Muscle of leg (tissue), 11 donors: ENCODE results near the gene NRCAM. TPM values are rescaled to one million over a fixed set of nuclear protein-coding genes. Genes with fewer than 3 reads are reported as not detected.

Source experiments
- DNase-seq: peaks from one replicate; pipeline ENCODE4 v3.0.0; 2013
- H3K27ac ChIP-seq: one replicate; pipeline ENCODE4 v1.5.1; 2013; ENCODE audit warnings: mild to moderate bottlenecking, low read length, control low read depth
- H3K27me3 ChIP-seq: one replicate; pipeline ENCODE4 v1.6.1; 2013; ENCODE audit warnings: low read length; ENCODE audit not compliant: control insufficient read depth, insufficient read depth
- H3K36me3 ChIP-seq: one replicate; pipeline ENCODE4 v1.6.1; 2013; ENCODE audit warnings: low read length; ENCODE audit not compliant: control insufficient read depth, insufficient read depth
- H3K4me1 ChIP-seq: one replicate; pipeline ENCODE4 v1.6.1; 2013; ENCODE audit warnings: low read length; ENCODE audit not compliant: control insufficient read depth, insufficient read depth
- H3K4me3 ChIP-seq: one replicate; pipeline ENCODE4 v1.5.1; 2013; ENCODE audit warnings: low read length, control low read depth
- H3K9me3 ChIP-seq: replicated peaks from 2 replicates; pipeline ENCODE4 v1.6.1; 2013; ENCODE audit warnings: low read depth, low read length; ENCODE audit not compliant: control insufficient read depth
- WGBS: methylation state at CpG from one replicate; pipeline ENCODE4 v1.1.5; 2013; ENCODE audit warnings: missing lambda C conversion rate; ENCODE audit not compliant: insufficient coverage; 5-methylcytosine and 5-hydroxymethylcytosine counted together
- polyA plus RNA-seq, 8 donors: library from polyadenylated mRNA; unstranded; fragments of 120-200 nt; gene quantifications; one replicate each; pipeline versions ENCODE4 v1.2.1 to v1.2.3, GENCODE V29; 2013; ENCODE audit warnings: inconsistent platforms in 1 of 8, low replicate concordance in 1 of 8; ENCODE audit not compliant: insufficient read length in 8 of 8, insufficient read depth in 1 of 8
- total RNA-seq: library from RNA; stranded (reverse); fragments of 120-200 nt; gene quantifications from one replicate; pipeline ENCODE4 v1.2.4, GENCODE V29; 2013

NRCAM gene
- total and polyA plus RNA-seq, 9 donors = 17.5 to 35.6 (median 23.3) TPM

GRCh38 chr7:108376206-108376605, 80.0 kb downstream of the NRCAM start:
- Histone ChIP-seq H3K27me3 (no peaks in the 10 kb centered on the region), H3K4me1 (no peaks in the 10 kb centered on the region), H3K4me3 (no peak overlapping the region), H3K27ac (no peak overlapping the region), H3K36me3 (no peaks in the 10 kb centered on the region), H3K9me3 (no peaks in the 10 kb centered on the region)
- no peak for DNase-seq

GRCh38 chr7:108375668-108376067, 80.6 kb downstream of the NRCAM start:
- no CpG with 5 or more reads among the region's 1 CpG for WGBS
- H3K4me3 ChIP-seq = no peak overlapping the region
- no peaks in the 10 kb centered on the region for H3K27me3 ChIP-seq
- H3K4me1 ChIP-seq = no peaks in the 10 kb centered on the region
- no peaks in the 10 kb centered on the region for H3K9me3 ChIP-seq
- no peak for DNase-seq
- no peak overlapping the region for H3K27ac ChIP-seq
- H3K36me3 ChIP-seq = no peaks in the 10 kb centered on the region

DNA sequence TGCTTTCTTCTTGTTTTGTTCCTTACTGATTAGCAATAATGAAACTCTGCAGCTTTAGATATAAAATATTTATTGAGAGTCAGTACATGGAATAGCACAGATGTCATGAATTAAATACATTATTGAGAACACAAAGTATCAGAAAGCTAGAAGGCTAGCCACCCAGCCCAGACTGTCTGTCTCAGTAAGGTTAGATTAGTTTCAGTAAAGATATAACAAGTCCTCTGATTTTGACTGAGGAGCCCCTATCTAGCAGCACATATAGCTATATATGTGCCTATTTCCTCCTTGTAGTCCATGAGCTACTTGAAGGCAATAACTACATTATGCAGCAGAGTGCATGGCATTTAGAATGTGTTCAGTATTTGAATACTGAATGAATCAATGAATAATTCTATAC, 81.3 kb downstream of the NRCAM start:
- no peaks in the 10 kb centered on the region for H3K27me3 ChIP-seq
- no peaks in the 10 kb centered on the region for H3K4me1 ChIP-seq
- no peaks in the 10 kb centered on the region for H3K9me3 ChIP-seq
- no peaks in the 10 kb centered on the region for H3K36me3 ChIP-seq
- no peak overlapping the region for H3K27ac ChIP-seq
- no peak overlapping the region for H3K4me3 ChIP-seq
- no peak for DNase-seq

DNA sequence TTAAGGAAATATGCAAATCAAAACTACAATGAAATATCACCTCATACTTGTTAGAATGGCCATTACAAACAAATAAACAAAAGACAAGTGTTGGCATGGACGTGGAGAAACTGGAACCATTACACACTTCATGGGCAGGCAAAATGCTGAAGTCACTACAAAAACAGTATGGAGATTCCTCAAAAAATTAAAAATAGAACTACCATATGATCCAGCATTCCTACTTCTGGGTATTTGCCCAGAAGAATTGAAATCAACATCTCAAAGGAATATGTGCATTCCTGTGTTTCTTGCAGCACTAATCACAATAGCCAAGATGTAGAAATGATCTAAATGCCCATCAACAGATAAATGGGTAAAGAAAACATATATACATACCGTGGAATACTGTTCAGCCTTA, 83.6 kb downstream of the NRCAM start:
- no peaks in the 10 kb centered on the region for H3K4me1 ChIP-seq
- H3K36me3 ChIP-seq = no peaks in the 10 kb centered on the region
- no peak for DNase-seq
- H3K27ac ChIP-seq = no peak overlapping the region
- H3K9me3 ChIP-seq = no peaks in the 10 kb centered on the region
- no peak overlapping the region for H3K4me3 ChIP-seq
- no CpG with 5 or more reads among the region's 2 CpGs for WGBS
- no peaks in the 10 kb centered on the region for H3K27me3 ChIP-seq

DNA sequence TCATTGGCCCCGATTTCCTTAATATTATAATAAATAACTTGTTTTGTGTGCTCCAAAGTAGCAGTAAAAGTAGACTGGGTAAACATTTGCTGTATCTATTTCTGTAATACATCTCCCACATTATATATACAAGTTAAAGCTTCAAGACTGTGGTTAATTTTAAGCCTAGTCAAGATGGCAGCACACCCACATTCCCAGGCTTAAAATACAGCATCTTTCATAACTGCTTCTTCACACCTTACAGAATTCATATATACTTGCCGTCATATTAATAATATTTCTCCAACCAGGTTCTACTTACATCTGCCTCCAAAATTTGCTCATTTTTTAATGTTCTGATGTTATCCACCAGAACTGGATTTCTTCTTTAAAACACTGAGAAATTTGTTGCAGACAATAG, 85.6 kb downstream of the NRCAM start:
- H3K27ac ChIP-seq = no peak overlapping the region
- no CpG with 5 or more reads among the region's 2 CpGs for WGBS
- no peaks in the 10 kb centered on the region for H3K9me3 ChIP-seq
- no peak for DNase-seq
- H3K4me1 ChIP-seq = no peaks in the 10 kb centered on the region
- no peak overlapping the region for H3K4me3 ChIP-seq
- no peaks in the 10 kb centered on the region for H3K36me3 ChIP-seq
- no peaks in the 10 kb centered on the region for H3K27me3 ChIP-seq

- WGBS = no CpG with 5 or more reads among the region's 5 CpGs
- Histone ChIP-seq H3K27ac (peak overlapping the region; percentile 72), H3K36me3 (no peaks in the 10 kb centered on the region), H3K27me3 (no peaks in the 10 kb centered on the region), H3K4me1 (no peaks in the 10 kb centered on the region), H3K4me3 (no peak overlapping the region), H3K9me3 (no peaks in the 10 kb centered on the region)
- DNase-seq = peak; percentile 53
These were observed 87.8 kb downstream of the NRCAM start for GRCh38 chr7:108368466-108368865.

GRCh38 chr7:108367946-108368345, 88.3 kb downstream of the NRCAM start:
- peak; percentile 16 for DNase-seq
- no CpG with 5 or more reads among the region's 6 CpGs for WGBS

GRCh38 chr7:108367314-108367713, 88.9 kb downstream of the NRCAM start:
- Histone ChIP-seq H3K27ac (no peak overlapping the region), H3K4me3 (no peak overlapping the region), H3K36me3 (no peaks in the 10 kb centered on the region), H3K4me1 (no peaks in the 10 kb centered on the region), H3K9me3 (no peaks in the 10 kb centered on the region), H3K27me3 (no peaks in the 10 kb centered on the region)
- DNase-seq = no peak

More at GRCh38 chr7:108367946-108368345, 88.3 kb downstream of the NRCAM start:
- H3K36me3 ChIP-seq = no peaks in the 10 kb centered on the region
- no peaks in the 10 kb centered on the region for H3K9me3 ChIP-seq
- no peaks in the 10 kb centered on the region for H3K4me1 ChIP-seq
- H3K27ac ChIP-seq = peak overlapping the region; percentile 72
- no peaks in the 10 kb centered on the region for H3K27me3 ChIP-seq
- H3K4me3 ChIP-seq = no peak overlapping the region

DNA sequence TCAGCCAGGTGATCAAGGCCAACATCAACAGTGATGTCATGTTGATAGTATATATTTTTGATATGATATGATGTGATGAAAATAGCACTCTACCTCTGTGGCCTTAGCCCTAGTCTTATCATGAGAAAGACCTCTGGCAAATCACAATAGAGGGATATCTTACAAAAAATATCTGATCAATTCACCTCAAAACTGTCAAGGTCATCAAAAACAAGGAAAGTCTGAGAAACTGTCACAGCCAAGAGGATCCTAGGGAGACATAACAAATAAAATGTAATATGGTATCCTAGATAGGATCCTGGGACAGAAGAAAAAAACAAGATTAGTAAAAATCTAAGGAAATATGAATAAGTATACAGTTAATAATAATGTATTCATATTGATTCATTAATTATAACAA, 92.6 kb downstream of the NRCAM start:
- DNase-seq = no peak
- Histone ChIP-seq H3K36me3 (no peaks in the 10 kb centered on the region), H3K27ac (no peak overlapping the region), H3K4me1 (peaks cover 2% of the 10 kb centered on the region), H3K27me3 (no peaks in the 10 kb centered on the region), H3K4me3 (no peak overlapping the region), H3K9me3 (no peaks in the 10 kb centered on the region)

GRCh38 chr7:108360058-108360800, 96.0 kb downstream of the NRCAM start:
- peaks cover 7% of the 10 kb centered on the region for H3K4me1 ChIP-seq

GRCh38 chr7:108358553-108358952, 97.7 kb downstream of the NRCAM start:
- DNase-seq = peak; percentile 46
- no peaks in the 10 kb centered on the region for H3K9me3 ChIP-seq

More at GRCh38 chr7:108360058-108360800, 96.0 kb downstream of the NRCAM start:
- no peak for DNase-seq
- Histone ChIP-seq H3K27ac (no peak overlapping the region), H3K4me3 (no peak overlapping the region), H3K9me3 (no peaks in the 10 kb centered on the region), H3K27me3 (no peaks in the 10 kb centered on the region), H3K36me3 (no peaks in the 10 kb centered on the region)
- no CpG with 5 or more reads among the region's 2 CpGs for WGBS

More at GRCh38 chr7:108358553-108358952, 97.7 kb downstream of the NRCAM start:
- no CpG with 5 or more reads among the region's 4 CpGs for WGBS
- Histone ChIP-seq H3K27ac (no peak overlapping the region), H3K36me3 (no peaks in the 10 kb centered on the region), H3K4me1 (peaks cover 7% of the 10 kb centered on the region), H3K27me3 (no peaks in the 10 kb centered on the region), H3K4me3 (no peak overlapping the region)
